ENCODE results near the gene SLFN11.
"Not testable (repeated sequence)": the region's sequence is repeated elsewhere in the genome, so short reads cannot be mapped to it uniquely, and the experiment has no call there.

The SLFN11 gene, protein sequence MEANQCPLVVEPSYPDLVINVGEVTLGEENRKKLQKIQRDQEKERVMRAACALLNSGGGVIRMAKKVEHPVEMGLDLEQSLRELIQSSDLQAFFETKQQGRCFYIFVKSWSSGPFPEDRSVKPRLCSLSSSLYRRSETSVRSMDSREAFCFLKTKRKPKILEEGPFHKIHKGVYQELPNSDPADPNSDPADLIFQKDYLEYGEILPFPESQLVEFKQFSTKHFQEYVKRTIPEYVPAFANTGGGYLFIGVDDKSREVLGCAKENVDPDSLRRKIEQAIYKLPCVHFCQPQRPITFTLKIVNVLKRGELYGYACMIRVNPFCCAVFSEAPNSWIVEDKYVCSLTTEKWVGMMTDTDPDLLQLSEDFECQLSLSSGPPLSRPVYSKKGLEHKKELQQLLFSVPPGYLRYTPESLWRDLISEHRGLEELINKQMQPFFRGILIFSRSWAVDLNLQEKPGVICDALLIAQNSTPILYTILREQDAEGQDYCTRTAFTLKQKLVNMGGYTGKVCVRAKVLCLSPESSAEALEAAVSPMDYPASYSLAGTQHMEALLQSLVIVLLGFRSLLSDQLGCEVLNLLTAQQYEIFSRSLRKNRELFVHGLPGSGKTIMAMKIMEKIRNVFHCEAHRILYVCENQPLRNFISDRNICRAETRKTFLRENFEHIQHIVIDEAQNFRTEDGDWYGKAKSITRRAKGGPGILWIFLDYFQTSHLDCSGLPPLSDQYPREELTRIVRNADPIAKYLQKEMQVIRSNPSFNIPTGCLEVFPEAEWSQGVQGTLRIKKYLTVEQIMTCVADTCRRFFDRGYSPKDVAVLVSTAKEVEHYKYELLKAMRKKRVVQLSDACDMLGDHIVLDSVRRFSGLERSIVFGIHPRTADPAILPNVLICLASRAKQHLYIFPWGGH

DNA sequence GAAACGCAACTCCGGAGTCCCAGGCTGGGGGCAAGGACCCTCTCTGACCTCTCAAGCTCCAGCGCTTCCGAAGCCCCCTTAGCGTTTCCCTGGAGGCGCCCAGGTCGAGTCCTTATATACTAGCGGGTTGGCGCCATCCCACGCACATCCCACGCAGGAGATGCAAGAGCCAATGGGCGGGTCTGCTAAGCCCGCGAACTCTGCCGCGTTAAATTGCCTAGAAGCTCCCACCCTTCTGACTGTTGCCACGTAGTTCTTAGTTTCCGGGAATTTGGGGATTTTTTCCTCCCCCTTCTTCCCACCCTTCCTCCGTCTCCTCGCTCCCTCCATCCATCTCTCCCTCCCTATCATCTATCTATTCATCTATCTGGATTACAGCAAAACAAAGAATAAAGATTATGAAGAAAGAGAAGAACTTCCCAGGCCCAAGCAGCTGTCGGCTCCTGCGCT, at the start of gene SLFN11:
Gene SLFN11, minus strand, starts transcription at position 88 of the 450 bp plus-strand sequence. CDS start 9,814 bp downstream, outside the sequence.
- no peak for DNase-seq (ENCODE audit: low spot score)

DNA sequence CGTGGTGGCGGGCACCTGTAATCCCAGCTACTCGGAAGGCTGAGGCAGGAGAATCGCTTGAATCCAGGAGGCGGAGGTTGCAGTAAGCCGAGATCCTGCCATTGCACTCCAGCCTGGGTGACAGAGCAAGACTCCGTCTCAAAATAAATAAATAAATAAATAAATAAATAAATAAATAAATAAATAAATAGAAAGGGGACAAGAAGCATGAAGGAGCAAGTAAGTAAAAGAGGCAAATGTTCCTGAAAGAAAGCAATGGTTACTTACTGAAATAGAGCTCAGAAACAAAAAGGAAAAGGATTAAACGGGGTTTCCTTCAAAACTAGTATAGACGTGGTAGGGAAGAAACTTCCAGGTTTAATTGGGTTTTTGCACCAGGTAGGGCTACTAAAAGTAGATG, 47.6 kb upstream of the SLFN11 start:
- not testable (repeated sequence) for DNase-seq (ENCODE audit: low spot score)

DNA sequence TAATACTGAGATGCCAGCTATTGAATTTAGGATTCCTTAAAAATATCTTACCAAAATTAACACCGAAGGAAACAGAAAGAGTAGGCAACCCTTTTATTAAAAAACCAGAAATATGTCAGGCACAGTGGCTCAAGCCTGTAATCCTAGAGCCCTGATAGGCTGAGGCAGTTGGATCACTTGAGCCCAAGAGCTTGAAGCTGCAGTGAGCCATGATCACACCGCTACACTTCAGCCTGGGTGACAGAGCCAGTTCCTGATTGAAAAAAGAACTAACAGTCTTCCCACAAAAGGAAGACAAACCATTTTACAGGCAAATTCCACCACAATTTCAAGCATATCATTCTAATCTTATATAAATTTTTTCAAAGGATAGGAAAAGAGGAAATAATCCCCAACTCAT, 43.2 kb upstream of the SLFN11 start:
- no peak for DNase-seq (ENCODE audit: low spot score)

DNA sequence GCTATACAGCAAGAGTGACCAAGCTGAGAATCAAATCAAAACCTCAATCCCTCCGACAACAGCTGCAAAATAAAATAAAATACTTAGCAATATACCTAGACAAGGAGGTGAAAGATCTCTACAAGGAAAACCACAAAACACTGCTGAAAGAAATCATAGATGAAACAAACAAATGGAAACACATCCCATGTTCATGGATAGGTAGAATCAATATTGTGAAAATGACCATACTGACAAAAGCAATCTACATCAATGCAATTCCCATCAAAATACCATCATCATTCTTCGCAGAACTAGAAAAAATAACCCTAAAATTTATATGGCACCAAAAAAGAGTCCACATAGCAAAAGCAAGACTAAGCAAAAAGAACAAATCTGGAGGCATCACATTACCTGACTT, 41.3 kb upstream of the SLFN11 start:
- DNase-seq (ENCODE audit: low spot score): not testable (repeated sequence)

DNA sequence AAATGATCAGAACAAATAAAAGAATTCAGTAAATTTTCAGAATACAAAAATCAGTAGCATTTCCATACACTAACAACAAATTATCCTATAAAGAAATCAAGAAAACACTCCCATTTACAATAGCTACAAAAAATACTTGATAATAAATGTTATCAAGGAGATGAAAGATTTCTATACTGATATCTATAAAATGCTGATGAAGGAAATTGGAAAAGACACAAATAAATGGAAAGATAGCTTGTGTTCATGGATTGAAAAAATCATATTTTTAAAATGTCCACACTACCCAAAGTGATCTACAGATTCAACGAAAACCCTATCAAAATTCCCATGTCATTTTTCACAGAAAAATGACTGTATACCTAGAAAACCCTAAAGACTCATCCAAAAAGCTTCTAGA, 40.8 kb upstream of the SLFN11 start:
- DNase-seq (ENCODE audit: low spot score): no peak

DNA sequence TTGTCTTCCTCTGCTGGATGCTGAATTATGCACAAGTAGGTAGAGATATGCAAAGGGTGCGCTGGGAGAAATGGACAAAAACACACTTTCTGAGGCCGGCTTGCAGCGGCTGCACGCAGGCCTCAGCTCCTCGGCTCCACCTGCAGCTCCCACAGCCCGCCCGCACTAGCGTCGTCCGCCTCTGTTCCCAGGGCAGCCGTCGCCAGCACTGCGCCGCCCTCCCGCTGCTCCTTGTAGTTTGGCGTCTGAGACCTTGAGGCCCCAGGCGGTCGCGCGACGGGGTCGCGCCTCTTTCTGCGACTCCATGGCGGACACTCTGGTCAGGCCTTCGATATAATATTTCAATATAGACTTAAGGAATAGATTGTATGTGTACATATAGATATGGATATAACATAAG, 34.1 kb upstream of the SLFN11 start:
- no peak for DNase-seq (ENCODE audit: low spot score)

DNA sequence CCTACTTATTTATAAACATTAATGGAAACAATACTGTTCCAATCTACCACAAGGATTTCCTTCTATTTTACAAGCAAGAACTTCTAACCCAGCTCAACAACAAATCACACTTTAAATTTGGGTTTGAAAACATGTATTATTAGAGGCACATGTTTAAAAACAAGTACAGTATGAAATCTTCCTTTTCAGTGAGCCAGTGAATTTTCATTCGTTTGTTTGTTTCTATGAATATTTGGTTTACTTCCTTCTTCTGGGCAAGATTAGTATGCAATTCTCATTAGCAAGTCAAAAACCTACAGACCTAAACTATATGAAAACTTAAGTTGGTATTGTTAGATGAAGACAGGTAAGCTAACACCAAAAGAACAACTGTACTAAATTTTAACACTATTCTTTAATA, 33.1 kb upstream of the SLFN11 start:
- no peak for DNase-seq (ENCODE audit: low spot score)

DNA sequence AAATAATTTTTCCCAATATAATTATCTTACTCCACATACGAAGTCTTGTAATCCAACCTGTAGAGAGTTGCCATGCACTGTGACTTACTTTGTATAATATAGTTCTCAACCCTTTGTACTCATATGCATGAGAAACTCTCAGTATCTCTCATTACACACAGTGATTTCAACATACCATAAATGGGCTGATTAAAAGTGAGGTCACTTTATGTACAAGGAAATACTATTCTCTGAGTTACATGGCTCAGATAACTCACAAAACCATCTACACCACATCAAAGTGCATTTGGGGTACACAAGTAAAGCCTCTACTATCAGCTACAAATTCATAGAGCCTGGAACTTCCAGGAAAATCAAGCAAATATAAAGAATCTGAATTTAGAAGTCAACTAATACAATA, 30.9 kb upstream of the SLFN11 start:
- peak; percentile 28 for DNase-seq (ENCODE audit: low spot score)

DNA sequence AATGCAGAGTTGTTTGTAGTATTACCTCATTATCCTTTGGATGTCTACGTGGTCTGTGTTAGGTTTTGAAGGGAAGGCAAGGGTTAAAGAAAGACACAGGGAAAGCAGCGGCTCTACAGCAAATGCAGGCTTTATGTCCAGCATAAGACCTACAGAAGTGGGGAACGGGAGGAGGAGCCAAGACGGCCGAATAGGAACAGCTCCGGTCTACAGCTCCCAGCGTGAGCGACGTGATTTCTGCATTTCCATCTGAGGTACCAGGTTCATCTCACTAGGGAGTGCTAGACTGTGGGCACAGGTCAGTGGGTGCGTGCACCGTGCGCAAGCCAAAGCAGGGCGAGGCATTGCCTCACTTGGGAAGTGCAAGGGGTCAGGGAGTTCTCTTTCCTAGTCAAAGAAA, 20.4 kb upstream of the SLFN11 start:
- not testable (repeated sequence) for DNase-seq (ENCODE audit: low spot score)

DNA sequence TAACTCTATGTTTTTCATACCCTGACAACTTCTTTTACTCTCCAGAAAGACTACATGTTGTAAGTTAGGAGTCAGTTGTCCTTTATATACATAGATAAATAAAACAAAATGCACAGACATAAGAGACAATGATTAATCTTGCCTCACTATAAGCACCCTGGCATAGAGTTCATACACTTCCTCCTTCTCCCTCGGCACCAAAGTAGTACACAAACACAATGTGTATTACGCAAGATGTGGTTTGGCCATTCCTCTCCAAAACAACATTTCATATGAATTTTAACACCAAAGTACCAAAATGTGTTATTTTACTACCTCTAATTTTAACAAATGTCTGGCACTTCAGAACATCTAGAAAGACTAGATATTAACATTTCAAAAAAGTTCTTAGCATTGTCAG, 17.2 kb upstream of the SLFN11 start:
- no peak for DNase-seq (ENCODE audit: low spot score)

DNA sequence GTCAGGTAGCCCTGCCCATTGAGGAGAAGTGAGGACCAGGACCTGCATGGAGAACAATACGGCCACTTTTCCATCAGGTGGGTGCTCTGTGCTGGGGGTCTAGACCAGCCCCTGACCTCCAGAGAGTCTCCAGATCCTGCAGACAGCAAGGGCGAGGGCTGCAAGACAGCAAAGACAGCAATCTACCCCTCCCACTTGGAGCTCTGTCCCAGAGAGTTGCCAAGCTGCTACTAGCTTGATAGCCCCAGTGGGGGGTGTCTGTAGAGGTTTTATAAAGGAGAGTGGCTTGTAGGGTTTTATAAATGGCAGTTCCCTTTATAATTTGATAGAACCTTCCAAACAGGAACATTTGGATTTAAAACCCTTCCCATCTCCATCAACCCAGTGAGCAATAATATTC, 16.7 kb upstream of the SLFN11 start:
- DNase-seq (ENCODE audit: low spot score): no peak

DNA sequence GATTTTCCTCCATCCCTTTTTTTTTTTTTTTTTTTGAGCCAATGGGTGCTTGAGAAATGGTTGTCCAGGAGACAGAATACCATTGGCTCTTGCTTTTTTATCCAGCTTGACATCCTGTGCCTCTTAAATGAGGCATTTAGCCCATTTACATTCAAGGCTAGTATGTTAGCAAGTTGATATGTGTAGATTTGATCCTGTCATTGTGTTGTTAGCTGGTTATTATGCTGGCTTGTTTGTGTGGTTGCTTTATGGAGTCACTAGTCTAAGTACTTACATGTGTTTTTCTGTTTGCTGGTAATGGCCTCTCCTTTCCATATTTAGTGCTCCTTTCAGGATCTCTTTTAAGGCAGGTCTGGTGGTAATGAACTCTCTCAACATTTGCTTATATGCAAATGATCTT, 14.1 kb upstream of the SLFN11 start:
- DNase-seq (ENCODE audit: low spot score): no peak

DNA sequence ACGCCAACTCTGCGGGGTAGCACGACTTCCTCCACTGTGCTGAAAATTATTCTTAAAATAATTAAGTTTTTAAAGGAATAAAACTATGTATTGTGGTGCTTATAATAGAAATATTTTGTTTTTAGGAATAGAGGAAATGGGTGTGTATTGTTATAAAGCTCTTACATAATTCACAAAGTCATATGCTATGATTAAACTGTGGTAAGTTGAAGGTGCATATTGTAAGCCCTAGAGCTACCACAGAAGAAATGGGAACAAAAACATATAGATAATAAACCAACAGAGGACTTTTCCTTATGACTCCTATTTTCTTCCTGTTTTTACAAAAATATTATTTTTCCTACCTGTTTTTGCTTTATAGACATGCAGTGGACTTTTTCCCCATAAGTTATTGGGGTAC, 4.3 kb upstream of the SLFN11 start:
- DNase-seq (ENCODE audit: low spot score): no peak

DNA sequence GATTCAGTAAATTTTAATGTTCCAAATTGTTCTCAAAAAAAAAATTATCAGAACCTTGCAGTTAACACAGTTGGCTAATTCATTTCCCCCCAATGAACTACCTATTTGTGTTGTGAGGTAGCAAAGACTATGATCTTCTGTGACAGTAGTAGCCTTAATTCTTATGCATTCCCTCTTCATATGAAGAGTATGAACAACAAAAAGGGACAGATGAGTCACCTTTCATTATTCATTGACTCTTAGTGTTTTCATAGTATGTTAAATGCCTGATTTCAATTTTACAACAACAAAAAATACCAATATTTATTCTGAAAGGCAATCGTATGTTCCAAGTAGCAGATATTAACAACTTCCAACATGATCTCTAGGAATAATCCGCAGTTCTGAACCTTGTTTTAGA, 3.6 kb upstream of the SLFN11 start:
- DNase-seq (ENCODE audit: low spot score): no peak

DNA sequence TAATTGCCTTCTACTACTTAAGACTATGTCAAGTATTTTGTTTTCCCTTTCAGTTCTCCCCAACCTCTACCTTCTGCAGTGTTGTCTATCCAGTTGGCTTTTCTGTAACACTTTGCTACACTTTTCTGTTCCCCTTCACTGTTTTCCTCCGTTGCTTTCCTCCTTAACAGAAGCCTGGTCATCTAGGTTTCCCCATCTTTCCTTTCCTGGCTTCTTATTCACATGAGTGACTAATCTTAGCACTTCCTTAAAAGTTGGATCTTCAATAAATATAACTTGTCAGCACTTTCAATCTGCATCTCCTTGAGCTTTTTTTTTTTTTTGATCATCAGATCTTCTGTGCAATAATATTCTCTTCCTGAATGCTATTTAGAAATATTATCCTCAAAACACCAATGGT, 2.8 kb upstream of the SLFN11 start:
- DNase-seq (ENCODE audit: low spot score): no peak

DNA sequence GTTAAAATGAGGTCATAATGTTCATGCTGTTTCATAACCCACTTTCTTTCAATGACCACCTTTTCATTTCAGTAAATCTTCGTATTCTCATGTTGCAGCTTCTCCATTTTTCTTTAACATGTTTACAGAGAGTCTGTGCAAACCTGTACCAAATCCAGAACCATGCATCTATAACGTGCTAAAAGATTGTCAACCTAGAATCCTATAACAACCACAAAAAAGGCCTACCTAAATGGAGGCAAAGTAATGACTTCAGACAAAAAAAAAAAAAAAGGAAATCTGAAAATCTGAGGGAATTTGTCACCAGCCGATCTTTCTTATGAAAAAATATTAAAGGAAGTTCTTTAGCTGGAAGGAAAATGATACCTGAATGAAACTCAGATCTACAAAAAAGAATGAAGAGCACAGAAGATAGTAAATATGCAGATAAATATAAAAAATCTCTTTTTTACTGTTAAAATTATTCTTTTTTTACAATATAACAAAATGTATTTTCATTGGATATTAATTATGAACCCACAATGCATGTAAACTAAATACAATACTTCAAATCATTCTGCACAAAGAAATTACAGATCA, 1.4 kb upstream of the SLFN11 start:
- DNase-seq (ENCODE audit: low spot score): no peak

DNA sequence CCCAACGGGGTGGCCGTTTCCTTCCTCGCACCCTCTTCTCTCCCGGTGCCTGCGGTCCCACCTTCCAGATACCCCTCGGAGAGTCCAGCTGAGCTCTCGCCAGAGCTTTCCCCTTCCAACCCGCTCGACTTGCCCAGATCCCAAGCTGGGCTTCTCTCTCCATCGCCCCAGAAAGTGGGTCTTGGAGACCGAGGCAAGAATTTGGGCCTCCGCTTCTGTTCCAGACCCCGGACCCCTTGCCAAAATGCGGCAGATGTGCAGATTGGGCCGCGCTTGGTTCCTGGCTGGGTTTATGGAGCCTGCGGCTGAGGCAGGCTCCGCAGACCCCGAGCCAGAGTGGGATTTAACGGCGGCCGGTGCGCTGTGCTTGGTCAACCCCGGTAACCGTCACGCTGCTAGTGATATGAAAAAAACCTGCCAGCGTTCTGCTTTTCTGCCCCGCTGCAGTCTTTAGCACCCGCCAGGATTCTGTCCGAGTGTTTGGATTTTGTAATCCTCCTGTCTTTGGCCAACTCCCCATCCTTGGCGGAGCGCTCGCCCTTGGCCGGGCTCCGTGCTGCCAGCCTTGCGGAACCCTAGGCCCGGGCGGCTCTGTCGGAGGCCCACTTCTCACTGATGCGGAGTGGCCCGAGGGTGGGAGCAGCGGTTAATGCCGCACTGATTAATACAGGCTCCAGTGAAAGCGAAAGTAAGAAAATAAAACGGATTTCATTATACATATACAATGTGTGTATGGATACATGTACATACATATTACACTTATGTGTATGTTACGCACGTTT, 754 bp upstream of the SLFN11 start:
- DNase-seq (ENCODE audit: low spot score): no peak

DNA sequence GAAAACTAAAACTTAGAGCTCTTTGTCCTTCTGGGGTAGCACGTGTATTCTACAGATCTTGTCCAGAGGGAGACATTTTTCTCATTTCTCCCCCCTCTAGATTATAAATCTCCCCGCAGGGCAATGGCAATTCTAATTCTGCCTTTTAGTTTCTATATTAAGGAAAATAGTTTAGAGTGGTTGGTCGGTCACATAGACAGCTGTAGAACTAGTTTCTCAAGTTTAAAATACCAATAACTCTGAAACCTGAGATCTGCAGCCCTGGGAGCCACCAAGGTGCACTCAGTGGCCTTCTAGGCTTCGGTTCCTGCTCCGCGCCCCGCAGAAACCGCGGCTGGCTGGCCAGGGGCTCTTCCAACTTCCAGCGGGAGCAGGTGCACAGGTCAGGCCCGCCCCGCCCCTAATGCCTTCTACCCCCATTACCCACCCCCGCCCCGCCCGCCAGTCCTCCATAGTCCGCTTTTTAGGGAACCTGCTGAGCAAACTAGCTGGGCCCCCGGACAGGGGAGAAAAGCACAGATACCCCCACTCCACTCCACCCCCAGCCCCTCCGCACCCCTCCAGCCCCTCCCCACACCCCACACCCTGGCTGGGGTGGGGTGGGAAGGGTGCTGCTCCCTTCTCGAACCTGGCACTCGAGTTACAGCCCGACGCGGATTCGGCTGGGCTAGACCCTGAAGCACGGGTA, 431 bp downstream of the SLFN11 start:
- no peak for DNase-seq (ENCODE audit: low spot score)

DNA sequence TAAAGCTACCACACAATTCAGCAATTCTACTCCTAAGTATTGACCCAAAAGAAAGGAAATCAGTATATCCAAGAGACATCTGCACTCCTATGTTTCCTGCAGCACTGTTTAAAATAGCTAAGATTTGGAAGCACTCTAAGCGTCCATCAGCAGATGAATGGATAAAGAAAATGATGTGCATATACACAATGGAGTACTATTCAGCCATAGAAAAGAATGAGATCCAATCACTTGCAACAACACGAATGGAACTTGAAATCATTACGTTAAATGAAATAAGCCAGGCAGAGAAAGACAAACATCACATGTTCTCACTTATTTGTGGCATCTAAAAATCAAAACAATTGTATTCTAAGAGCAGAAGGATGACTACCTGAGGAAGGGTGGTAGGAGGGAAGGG, 1.5 kb downstream of the SLFN11 start:
- no peak for DNase-seq (ENCODE audit: low spot score)

DNA sequence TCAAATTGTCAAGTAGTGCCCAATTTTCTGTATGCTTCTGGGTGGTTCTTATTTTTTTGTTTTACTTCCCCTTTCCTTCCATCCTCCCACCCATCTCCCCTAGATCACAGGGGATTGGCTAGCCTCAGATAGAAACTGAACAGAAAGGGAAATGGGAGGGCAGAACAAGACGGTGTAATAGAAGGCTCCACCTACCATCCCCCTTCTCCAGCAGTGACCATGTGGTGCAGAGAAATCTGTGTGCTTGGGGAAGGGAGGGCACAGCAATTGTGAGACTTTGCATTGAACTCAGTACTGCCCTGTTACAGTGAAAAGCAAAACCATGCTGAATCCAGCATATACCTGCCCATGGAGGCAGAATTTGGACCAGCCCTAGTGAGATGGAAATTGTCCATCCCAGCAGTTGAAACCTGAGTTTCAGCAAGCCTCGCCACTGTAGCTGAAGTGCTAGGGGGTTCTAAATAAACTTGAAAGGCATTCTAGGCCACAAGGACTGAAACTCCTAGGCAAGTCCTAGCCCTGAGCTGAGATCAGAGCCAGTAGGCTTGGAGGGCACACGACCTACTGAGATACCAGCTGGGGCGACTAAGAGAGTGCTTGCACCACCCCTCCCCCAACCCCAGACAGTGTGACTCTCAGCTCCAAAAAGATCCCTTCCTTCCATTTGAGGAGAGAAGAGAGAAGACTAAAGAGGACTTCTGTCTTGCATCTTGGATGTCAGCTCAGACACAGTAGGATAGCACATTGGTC, 5.2 kb downstream of the SLFN11 start:
- no peak for DNase-seq (ENCODE audit: low spot score)

DNA sequence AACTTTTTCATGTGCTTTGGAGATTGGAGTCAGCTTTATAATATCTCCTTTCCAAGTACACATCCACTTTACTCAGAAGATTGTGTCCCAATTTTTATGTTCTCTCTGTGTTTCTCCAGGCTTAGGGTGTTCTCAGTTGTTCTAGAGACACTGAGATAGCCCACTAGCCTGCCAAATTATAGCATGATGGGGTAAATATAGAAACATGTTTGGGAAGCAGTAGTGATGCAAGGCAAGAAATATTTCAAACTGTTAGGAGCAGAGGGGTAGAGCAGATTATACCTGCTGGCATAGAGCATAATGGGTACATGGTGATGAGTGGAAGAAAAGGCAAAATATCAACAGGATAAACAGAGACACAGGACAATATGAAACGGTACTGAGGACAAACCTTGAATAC, 12.4 kb downstream of the SLFN11 start:
- DNase-seq (ENCODE audit: low spot score): no peak

All from RKO (cell line).